ENCODE measurements around the gene SH3D21.

The SH3D21 gene

DNA sequence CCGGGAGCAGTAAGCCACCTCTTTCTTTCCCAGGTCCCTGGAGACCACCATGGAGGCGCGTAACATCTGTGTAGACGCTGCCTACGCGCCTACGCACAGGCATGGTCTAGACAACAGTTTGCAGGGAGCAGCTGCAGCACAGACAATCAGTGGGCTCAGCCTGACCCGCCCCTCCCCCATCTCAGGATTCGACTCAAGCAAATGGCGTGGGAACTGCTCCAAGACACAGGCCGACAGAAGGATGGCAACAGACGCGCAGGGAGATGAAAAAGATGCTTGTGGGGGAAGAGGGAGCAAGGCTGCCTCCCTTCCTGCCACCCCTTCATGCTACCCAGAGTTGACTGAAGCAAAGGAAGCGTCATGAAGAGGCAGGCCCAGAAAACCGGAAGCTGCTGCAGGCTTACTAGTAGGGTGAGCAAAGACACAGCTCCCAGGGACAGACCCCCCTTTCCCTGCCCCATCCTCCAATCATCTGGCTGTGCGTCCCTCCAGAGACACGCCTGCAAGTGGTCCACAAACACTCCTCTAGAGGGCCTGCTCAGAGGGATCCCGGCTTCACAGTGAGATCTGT lies 60.0 kb downstream of the SH3D21 start:
- TF ChIP-seq, protein P1, sequence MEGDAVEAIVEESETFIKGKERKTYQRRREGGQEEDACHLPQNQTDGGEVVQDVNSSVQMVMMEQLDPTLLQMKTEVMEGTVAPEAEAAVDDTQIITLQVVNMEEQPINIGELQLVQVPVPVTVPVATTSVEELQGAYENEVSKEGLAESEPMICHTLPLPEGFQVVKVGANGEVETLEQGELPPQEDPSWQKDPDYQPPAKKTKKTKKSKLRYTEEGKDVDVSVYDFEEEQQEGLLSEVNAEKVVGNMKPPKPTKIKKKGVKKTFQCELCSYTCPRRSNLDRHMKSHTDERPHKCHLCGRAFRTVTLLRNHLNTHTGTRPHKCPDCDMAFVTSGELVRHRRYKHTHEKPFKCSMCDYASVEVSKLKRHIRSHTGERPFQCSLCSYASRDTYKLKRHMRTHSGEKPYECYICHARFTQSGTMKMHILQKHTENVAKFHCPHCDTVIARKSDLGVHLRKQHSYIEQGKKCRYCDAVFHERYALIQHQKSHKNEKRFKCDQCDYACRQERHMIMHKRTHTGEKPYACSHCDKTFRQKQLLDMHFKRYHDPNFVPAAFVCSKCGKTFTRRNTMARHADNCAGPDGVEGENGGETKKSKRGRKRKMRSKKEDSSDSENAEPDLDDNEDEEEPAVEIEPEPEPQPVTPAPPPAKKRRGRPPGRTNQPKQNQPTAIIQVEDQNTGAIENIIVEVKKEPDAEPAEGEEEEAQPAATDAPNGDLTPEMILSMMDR (conservative IDR thresholded peaks at IDR 0.05; ENCODE audit: low read depth, low read length) = no peak
- no peak overlapping the region for H3K4me3 ChIP-seq (ENCODE audit: low read length)
- no peak for DNase-seq (ENCODE audit: low read depth)

DNA sequence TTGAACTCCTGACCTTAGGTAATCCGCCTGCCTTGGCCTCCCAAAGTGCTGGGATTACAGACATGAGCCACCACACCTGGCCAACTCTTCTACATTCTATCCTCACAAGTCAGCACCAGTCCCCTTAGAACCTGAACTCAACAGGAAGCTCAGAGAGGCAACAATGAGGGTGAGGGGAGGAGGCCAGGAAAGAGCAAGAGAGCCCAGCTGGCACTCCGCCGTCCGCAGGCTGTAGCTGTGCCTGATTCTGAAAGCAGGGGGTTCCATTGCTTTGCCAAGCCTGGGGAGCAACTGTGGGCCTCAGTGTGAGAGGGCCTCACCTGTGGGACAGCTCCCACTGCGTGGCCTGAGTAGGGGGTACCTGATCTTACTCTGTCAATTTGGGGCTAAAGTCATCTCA lies 60.9 kb downstream of the SH3D21 start:
- TF ChIP-seq, protein P1 (conservative IDR thresholded peaks at IDR 0.05; ENCODE audit: low read depth, low read length) = no peak
- H3K4me3 ChIP-seq (ENCODE audit: low read length) = no peak overlapping the region
- no peak for DNase-seq (ENCODE audit: low read depth)

DNA sequence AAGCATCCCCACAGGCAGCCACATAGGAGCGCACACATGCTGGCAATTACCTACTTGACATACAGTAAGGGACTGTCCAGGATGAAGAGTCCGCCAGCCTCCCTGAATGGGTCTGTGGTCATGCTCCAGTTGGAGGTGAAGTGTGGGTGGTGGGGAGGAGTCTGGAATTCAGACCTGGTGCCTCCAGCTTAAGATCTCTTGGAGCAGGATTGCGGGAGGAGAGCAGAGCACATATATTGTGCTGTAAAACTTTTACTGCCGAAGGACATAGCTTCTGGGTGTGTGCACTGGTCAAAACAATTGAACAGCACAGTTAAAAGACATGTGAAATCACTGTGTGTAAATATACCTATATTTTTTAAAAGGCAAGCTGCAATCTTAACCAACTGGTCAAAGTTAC lies 61.6 kb downstream of the SH3D21 start:
- DNase-seq (ENCODE audit: low read depth) = no peak
- H3K4me3 ChIP-seq (ENCODE audit: low read length) = no peak overlapping the region
- TF ChIP-seq, protein P1 (conservative IDR thresholded peaks at IDR 0.05; ENCODE audit: low read depth, low read length) = no peak

DNA sequence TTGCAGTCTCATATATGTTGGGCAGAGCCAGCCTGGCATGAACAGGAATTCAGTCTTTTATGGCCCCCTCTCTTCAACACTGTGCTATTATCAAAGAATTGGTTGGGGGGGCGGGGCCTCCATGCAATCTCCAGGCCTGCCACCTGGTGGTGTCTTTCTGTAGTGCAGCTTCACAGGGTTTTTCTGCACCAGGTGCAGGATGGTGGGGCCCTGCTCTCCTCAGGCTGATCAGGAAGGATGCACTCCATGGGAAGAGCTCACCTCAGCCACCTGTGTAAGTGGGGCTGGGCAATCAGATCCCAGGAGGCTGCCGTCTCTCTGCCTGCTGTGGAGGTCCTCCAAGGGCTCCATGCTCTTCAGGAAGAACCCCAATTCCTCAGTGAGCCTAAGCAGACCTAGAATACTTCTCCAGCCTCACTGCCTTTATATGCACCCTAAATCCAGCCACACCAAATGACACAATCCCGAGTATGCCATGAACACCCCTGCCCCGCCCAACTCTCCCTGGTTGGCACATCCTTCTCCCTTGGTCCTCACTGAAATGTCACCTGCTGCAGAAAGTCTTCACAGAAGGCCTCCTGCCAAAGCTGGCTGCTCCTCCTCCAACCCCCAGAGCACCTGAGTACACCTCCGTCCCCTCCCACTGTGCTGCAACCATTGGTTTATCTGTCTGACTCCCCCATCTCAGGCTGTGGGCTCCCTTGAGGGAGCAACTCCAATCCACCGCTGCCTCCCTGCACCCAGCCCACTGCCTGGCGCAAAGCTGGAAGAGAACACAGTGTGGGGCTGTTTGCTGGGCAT lies 63.1 kb downstream of the SH3D21 start:
- DNase-seq (ENCODE audit: low read depth) = no peak
- TF ChIP-seq, protein P1 (conservative IDR thresholded peaks at IDR 0.05; ENCODE audit: low read depth, low read length) = peak; percentile 90
- no peak overlapping the region for H3K4me3 ChIP-seq (ENCODE audit: low read length)

Measured in retinal pigment epithelial cell (primary cell).